Loucy (cell line): Measurements from ENCODE around the gene RD3L.

ENCODE experiments used
- H2AFZ ChIP-seq: fragments of 200-600 bp; sonication (generic); 2 replicates; pipeline ENCODE4 v1.6.0; 2016; ENCODE audit warnings: antibody characterized with exemption, mild to moderate bottlenecking, low read length, moderate library complexity
- H3F3A ChIP-seq: fragments of 200-600 bp; 2 replicates; pipeline ENCODE4 v1.6.0; 2016; ENCODE audit warnings: antibody characterized with exemption, low read depth, mild to moderate bottlenecking
- H3K27me3 ChIP-seq: fragments of 200-600 bp; sonication (generic); 2 replicates; pipeline ENCODE4 v1.6.1; 2014; ENCODE audit warnings: low read length, mild to moderate bottlenecking; ENCODE audit not compliant: insufficient read depth, poor library complexity, severe bottlenecking
- H3K36me3 ChIP-seq: fragments of 200-600 bp; sonication (generic); 2 replicates; pipeline ENCODE4 v1.6.1; 2016; ENCODE audit warnings: low read length; ENCODE audit not compliant: insufficient read depth
- H3K4me1 ChIP-seq: fragments of 200-600 bp; sonication (generic); 2 replicates; pipeline ENCODE4 v1.5.1; 2014; ENCODE audit warnings: low read length, mild to moderate bottlenecking; ENCODE audit not compliant: insufficient read depth, poor library complexity, severe bottlenecking
- H3K4me2 ChIP-seq: fragments of 200-600 bp; sonication (generic); 2 replicates; pipeline ENCODE4 v1.6.0; 2014; ENCODE audit warnings: antibody characterized with exemption, low read length, low read depth, mild to moderate bottlenecking; ENCODE audit not compliant: poor library complexity, severe bottlenecking
- H3K4me3 ChIP-seq: fragments of 200-600 bp; sonication (generic); 2 replicates; pipeline ENCODE4 v1.5.1; 2014; ENCODE audit warnings: low read length, mild to moderate bottlenecking, mixed read lengths; ENCODE audit not compliant: poor library complexity, severe bottlenecking
- H3K79me2 ChIP-seq: fragments of 200-600 bp; sonication (generic); 2 replicates; pipeline ENCODE4 v1.6.1; 2014; ENCODE audit warnings: low read length; ENCODE audit not compliant: insufficient read depth
- H3K9ac ChIP-seq: fragments of 200-600 bp; sonication (generic); 2 replicates; pipeline ENCODE4 v1.6.0; 2014; ENCODE audit warnings: mild to moderate bottlenecking, low read depth, low read length, moderate library complexity; ENCODE audit not compliant: poor library complexity, severe bottlenecking
- H3K9me2 ChIP-seq: fragments of 200-600 bp; sonication (generic); replicated peaks from 2 replicates; pipeline ENCODE4 v1.6.1; 2016; ENCODE audit warnings: low read depth, low read length, mixed read lengths
- H3K9me3 ChIP-seq: fragments of 200-600 bp; sonication (generic); 2 replicates; pipeline ENCODE4 v1.6.1; 2014; ENCODE audit warnings: mild to moderate bottlenecking, antibody characterized with exemption, low read length, low read depth; ENCODE audit not compliant: insufficient read depth
- H4K20me1 ChIP-seq: fragments of 200-600 bp; sonication (generic); 2 replicates; pipeline ENCODE4 v1.6.0; 2014; ENCODE audit warnings: antibody characterized with exemption, low read length, mild to moderate bottlenecking; ENCODE audit not compliant: insufficient read depth, poor library complexity, severe bottlenecking
- CTCF ChIP-seq: fragments of 200-600 bp; sonication (generic); conservative IDR thresholded peaks from 2 replicates; pipeline ENCODE4 v1.5.1; 2014; ENCODE audit warnings: mild to moderate bottlenecking, antibody characterized with exemption, low read length
- EZH2phosphoT487 ChIP-seq: fragments of 200-600 bp; IDR thresholded peaks from 2 replicates; pipeline ENCODE4 v1.6.1; 2018; ENCODE audit warnings: antibody characterized with exemption, mild to moderate bottlenecking, moderate library complexity, borderline replicate concordance

RD3L gene

GRCh38 chr14:103899833-103900232 lies 42.5 kb downstream of the RD3L start:
- Histone ChIP-seq H3K36me3 (no peaks in the 10 kb centered on the region), H2AFZ (no peak overlapping the region), H3K9me2 (no peaks in the 10 kb centered on the region), H3K27me3 (no peaks in the 10 kb centered on the region), H3K4me1 (no peaks in the 10 kb centered on the region), H3K4me2 (no peak overlapping the region), H3F3A (no peaks in the 10 kb centered on the region), H3K79me2 (no peaks in the 10 kb centered on the region), H3K4me3 (no peak overlapping the region), H3K9ac (no peak overlapping the region), H4K20me1 (no peaks in the 10 kb centered on the region), H3K9me3 (no peaks in the 10 kb centered on the region)
- TF ChIP-seq EZH2phosphoT487, result no peak
- TF ChIP-seq CTCF, result no peak

- Histone ChIP-seq H3K9me3 (no peaks in the 10 kb centered on the region), H3K36me3 (no peaks in the 10 kb centered on the region), H3F3A (no peaks in the 10 kb centered on the region), H4K20me1 (no peaks in the 10 kb centered on the region), H2AFZ (no peak overlapping the region), H3K9ac (no peak overlapping the region), H3K4me1 (no peaks in the 10 kb centered on the region), H3K79me2 (no peaks in the 10 kb centered on the region), H3K4me3 (no peak overlapping the region), H3K4me2 (no peak overlapping the region), H3K9me2 (no peaks in the 10 kb centered on the region), H3K27me3 (no peaks in the 10 kb centered on the region)
- no peak for TF ChIP-seq CTCF
- no peak for TF ChIP-seq EZH2phosphoT487
Measured at GRCh38 chr14:103899316-103899715, 43.0 kb downstream of the RD3L start.

GRCh38 chr14:103898711-103899110 lies 43.6 kb downstream of the RD3L start:
- H3K27me3 ChIP-seq, result no peaks in the 10 kb centered on the region
- H3K36me3 ChIP-seq, result no peaks in the 10 kb centered on the region
- no peak overlapping the region for H3K4me2 ChIP-seq
- no peak overlapping the region for H3K4me3 ChIP-seq
- no peaks in the 10 kb centered on the region for H3F3A ChIP-seq
- no peaks in the 10 kb centered on the region for H3K9me3 ChIP-seq
- H3K9ac ChIP-seq, result no peak overlapping the region
- no peaks in the 10 kb centered on the region for H3K9me2 ChIP-seq
- no peaks in the 10 kb centered on the region for H4K20me1 ChIP-seq
- no peak overlapping the region for H2AFZ ChIP-seq
- H3K4me1 ChIP-seq, result no peaks in the 10 kb centered on the region
- no peaks in the 10 kb centered on the region for H3K79me2 ChIP-seq
- TF ChIP-seq EZH2phosphoT487, result no peak
- no peak for TF ChIP-seq CTCF
